OCI-LY1 (cell line): Measurements from ENCODE around the gene ERGIC1.

Source experiments
- EZH2 ChIP-seq: fragments of 200-600 bp; sonication (generic), shearing (Covaris generic); IDR thresholded peaks from 2 replicates; pipeline ENCODE4 v1.8.0; 2017; ENCODE audit warnings: borderline replicate concordance, mixed run types, mild to moderate bottlenecking, antibody characterized with exemption, low read length, moderate library complexity, mixed read lengths
- TF ChIP-seq, protein P1 (sequence below): fragments of 200-600 bp; sonication (generic), shearing (Covaris generic); IDR thresholded peaks from 2 replicates; pipeline ENCODE4 v1.5.1; 2017; ENCODE audit warnings: mild to moderate bottlenecking, antibody characterized with exemption, low read length, moderate library complexity, mixed read lengths

DNA sequence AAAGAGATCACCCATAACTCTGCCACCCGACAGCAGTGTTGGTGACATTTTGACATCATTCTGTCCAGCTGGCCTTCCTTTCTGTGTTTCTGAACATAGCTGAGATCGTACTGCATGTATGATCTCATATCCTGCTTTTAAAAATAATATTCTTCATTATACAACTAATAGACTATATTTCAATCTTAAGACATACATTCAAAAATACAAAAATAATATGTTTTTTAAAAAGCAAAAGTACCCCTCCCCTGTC, 77.5 kb downstream of the ERGIC1 start:
- TF ChIP-seq, protein P1, sequence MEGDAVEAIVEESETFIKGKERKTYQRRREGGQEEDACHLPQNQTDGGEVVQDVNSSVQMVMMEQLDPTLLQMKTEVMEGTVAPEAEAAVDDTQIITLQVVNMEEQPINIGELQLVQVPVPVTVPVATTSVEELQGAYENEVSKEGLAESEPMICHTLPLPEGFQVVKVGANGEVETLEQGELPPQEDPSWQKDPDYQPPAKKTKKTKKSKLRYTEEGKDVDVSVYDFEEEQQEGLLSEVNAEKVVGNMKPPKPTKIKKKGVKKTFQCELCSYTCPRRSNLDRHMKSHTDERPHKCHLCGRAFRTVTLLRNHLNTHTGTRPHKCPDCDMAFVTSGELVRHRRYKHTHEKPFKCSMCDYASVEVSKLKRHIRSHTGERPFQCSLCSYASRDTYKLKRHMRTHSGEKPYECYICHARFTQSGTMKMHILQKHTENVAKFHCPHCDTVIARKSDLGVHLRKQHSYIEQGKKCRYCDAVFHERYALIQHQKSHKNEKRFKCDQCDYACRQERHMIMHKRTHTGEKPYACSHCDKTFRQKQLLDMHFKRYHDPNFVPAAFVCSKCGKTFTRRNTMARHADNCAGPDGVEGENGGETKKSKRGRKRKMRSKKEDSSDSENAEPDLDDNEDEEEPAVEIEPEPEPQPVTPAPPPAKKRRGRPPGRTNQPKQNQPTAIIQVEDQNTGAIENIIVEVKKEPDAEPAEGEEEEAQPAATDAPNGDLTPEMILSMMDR = no peak
- no peak for TF ChIP-seq EZH2
